Measurements from ENCODE around the gene HOGA1. TPM values are rescaled to one million over a fixed set of nuclear protein-coding genes. Genes with fewer than 3 reads are reported as not detected.

HOGA1 gene
- total and polyA plus RNA-seq, 2 donors (not counting 3 experiments of a cell fraction or from before 2014, with no cell fraction given): 0.44 to 0.91 TPM

DNA sequence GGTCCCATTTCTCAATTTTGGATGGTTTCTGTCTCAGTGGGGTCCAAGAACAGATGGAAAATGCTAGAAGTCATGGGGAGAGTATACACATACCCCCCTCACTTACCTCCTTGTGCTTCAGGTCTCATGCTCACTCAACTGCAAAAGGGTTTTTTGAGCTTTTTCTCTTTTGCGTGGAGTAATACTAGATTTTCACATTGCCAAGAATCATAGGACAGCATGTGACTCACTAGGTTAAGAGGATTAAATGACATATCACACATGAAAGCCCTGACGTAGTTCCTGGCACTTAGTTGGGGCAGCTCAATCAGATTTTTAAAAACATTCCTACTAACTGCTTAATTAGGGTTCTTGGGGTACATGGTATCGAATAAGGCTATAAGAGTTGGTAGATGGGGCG lies 60.7 kb downstream of the HOGA1 start:
- H3K4me1 ChIP-seq (ENCODE audit: control insufficient read depth, extremely low read depth, insufficient read depth, low read length): peaks cover 25% of the 10 kb centered on the region
- peaks cover 0 to 6% of the 10 kb centered on the region in 2 experiments for H3K36me3 ChIP-seq (ENCODE audit: control insufficient read depth in 2 of 2, extremely low read depth in 1 of 2, insufficient read depth in 2 of 2, low read length in 2 of 2)
- H3K27ac ChIP-seq (ENCODE audit: insufficient read depth, low read depth, low read length): no peak overlapping the region
- no peak overlapping the region for H3K9ac ChIP-seq (replicated peaks; ENCODE audit: extremely low read depth, insufficient read depth, low read length)
- no peak overlapping the region for H2AFZ ChIP-seq (ENCODE audit: low read depth, low read length)
- dilution Hi-C loops (cut with MboI; ENCODE audit: extremely low pct_ligation_motif_present, low sequenced_read_pairs): no loop called here
- no peak for TF ChIP-seq MYC (IDR thresholded peaks at IDR 0.05; ENCODE audit: low read depth, low read length)
- DNase-seq (ENCODE audit: low read depth, low spot score): no peak
- H3K4me3 ChIP-seq (replicated peaks in 1 of 3; ENCODE audit: insufficient read depth in 1 of 3, low read depth in 1 of 3, low read length in 3 of 3): no peak overlapping the region
- no peak for FAIRE-seq
- H4K20me1 ChIP-seq (replicated peaks; ENCODE audit: control insufficient read depth, extremely low read depth, insufficient read depth, low read length): no peaks in the 10 kb centered on the region
- no peaks in the 10 kb centered on the region for H3K27me3 ChIP-seq (ENCODE audit: control insufficient read depth in 2 of 2, insufficient read depth in 2 of 2, low read length in 2 of 2)
- H3K79me2 ChIP-seq (ENCODE audit: control insufficient read depth, insufficient read depth, low read length): peaks cover 18% of the 10 kb centered on the region
- intact Hi-C loops (cut with micrococcal nuclease): no loop called here
- ChIA-PET POLR2A (no interaction called here), CTCF (interaction anchor here (0.5 kb wide), 1 partner anchor 18 kb away, joined by 3 read pairs; no protein-coding TSS in a partner anchor)
- no peak overlapping the region for H3K4me2 ChIP-seq (ENCODE audit: insufficient read depth, low read length)
- no peaks in the 10 kb centered on the region for H3K9me3 ChIP-seq (replicated peaks; ENCODE audit: control insufficient read depth, insufficient read depth, low read length)
- no TSS peak for BruUV-seq (replicated peaks)
- H3K9me1 ChIP-seq (replicated peaks; ENCODE audit: control insufficient read depth, extremely low read depth, insufficient read depth, low read length): no peaks in the 10 kb centered on the region

GRCh38 chr10:97647556-97647955 lies 63.4 kb downstream of the HOGA1 start:
- POLR2A ChIA-PET: no interaction called here

More at GRCh38 chr10:97647556-97647955, 63.4 kb downstream of the HOGA1 start:
- no peak for TF ChIP-seq FOS (IDR thresholded peaks at IDR 0.05; ENCODE audit: borderline replicate concordance, insufficient read depth, low read length)
- dilution Hi-C loops (cut with MboI; ENCODE audit: extremely low pct_ligation_motif_present, low sequenced_read_pairs): no loop called here
- no peaks in the 10 kb centered on the region for H3K27me3 ChIP-seq (ENCODE audit: control insufficient read depth in 2 of 2, insufficient read depth in 2 of 2, low read length in 2 of 2)
- H4K20me1 ChIP-seq (replicated peaks; ENCODE audit: control insufficient read depth, extremely low read depth, insufficient read depth, low read length): no peaks in the 10 kb centered on the region
- FAIRE-seq: no peak
- H3K79me2 ChIP-seq (ENCODE audit: control insufficient read depth, insufficient read depth, low read length): peaks cover 16% of the 10 kb centered on the region
- H2AFZ ChIP-seq (ENCODE audit: low read depth, low read length): no peak overlapping the region
- DNase-seq (ENCODE audit: low read depth, low spot score): no peak
- intact Hi-C loops (cut with micrococcal nuclease): no loop called here
- BruUV-seq (replicated peaks): no TSS peak
- no peak overlapping the region for H3K27ac ChIP-seq (ENCODE audit: insufficient read depth, low read depth, low read length)
- no peak overlapping the region for H3K4me3 ChIP-seq (replicated peaks in 1 of 3; ENCODE audit: insufficient read depth in 1 of 3, low read depth in 1 of 3, low read length in 3 of 3)
- H3K36me3 ChIP-seq (ENCODE audit: control insufficient read depth in 2 of 2, extremely low read depth in 1 of 2, insufficient read depth in 2 of 2, low read length in 2 of 2): peaks cover 9 to 16% of the 10 kb centered on the region in 2 experiments
- H3K4me2 ChIP-seq (ENCODE audit: insufficient read depth, low read length): no peak overlapping the region
- CTCF ChIA-PET: interaction anchor here (0.8 to 1.4 kb wide), 2 partner anchors 14 to 75 kb away, joined by 3 to 4 read pairs; partner anchors contain the start of genes ANKRD2 and MORN4
- H3K9ac ChIP-seq (replicated peaks; ENCODE audit: extremely low read depth, insufficient read depth, low read length): no peak overlapping the region
- H3K9me1 ChIP-seq (replicated peaks; ENCODE audit: control insufficient read depth, extremely low read depth, insufficient read depth, low read length): no peaks in the 10 kb centered on the region
- H3K9me3 ChIP-seq (replicated peaks; ENCODE audit: control insufficient read depth, insufficient read depth, low read length): no peaks in the 10 kb centered on the region
- peaks cover 17% of the 10 kb centered on the region for H3K4me1 ChIP-seq (ENCODE audit: control insufficient read depth, extremely low read depth, insufficient read depth, low read length)
